ENCODE measurements around the gene LARP4B.

Gene LARP4B

DNA sequence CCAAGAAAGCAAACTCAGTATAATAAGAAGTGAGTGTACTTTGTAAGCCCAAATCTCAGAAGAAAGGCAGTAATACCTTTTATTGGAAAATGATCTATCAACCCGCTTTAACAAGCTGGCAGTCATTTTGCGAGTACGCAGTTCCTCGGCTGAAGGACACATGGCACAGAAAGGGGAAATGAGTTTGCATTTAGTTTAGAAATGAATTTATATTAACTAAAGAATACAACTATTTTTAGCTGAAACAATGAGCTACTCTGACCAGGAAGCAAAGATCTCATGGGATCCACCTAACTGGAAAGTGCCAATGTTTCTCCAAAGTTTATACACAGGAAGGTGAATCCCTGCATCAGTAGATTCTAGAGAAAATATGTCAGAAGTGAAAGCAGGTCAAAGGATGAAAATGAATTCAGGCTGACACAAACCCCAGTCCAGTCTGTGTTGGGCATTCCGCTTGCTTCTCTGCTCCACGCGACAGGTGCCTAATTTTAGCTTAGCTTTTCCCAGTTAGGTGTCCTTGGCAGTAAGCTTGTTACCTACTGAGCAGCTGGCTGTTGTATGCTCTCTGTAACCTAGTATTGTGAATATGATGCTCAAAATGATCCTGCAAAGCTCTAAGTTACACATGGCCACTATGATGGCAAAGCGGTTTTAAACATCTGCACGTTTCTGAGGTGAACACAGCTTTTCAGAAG, 112.8 kb downstream of the LARP4B start:
- peak; percentile 46 for DNase-seq (ENCODE audit: low spot score)
- TF ChIP-seq, protein P1, sequence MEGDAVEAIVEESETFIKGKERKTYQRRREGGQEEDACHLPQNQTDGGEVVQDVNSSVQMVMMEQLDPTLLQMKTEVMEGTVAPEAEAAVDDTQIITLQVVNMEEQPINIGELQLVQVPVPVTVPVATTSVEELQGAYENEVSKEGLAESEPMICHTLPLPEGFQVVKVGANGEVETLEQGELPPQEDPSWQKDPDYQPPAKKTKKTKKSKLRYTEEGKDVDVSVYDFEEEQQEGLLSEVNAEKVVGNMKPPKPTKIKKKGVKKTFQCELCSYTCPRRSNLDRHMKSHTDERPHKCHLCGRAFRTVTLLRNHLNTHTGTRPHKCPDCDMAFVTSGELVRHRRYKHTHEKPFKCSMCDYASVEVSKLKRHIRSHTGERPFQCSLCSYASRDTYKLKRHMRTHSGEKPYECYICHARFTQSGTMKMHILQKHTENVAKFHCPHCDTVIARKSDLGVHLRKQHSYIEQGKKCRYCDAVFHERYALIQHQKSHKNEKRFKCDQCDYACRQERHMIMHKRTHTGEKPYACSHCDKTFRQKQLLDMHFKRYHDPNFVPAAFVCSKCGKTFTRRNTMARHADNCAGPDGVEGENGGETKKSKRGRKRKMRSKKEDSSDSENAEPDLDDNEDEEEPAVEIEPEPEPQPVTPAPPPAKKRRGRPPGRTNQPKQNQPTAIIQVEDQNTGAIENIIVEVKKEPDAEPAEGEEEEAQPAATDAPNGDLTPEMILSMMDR (IDR thresholded peaks at IDR 0.05; ENCODE audit: extremely low read depth, insufficient read depth, missing control alignments) = no peak
- in situ Hi-C loops (cut with MboI; ENCODE audit: low pct_unique_long_range_greater_than_20kb, low sequenced_read_pairs, unreplicated experiment) = loop anchor here (25.0 kb wide), 1 partner anchor 306 kb away; no protein-coding TSS in a partner anchor

DNA sequence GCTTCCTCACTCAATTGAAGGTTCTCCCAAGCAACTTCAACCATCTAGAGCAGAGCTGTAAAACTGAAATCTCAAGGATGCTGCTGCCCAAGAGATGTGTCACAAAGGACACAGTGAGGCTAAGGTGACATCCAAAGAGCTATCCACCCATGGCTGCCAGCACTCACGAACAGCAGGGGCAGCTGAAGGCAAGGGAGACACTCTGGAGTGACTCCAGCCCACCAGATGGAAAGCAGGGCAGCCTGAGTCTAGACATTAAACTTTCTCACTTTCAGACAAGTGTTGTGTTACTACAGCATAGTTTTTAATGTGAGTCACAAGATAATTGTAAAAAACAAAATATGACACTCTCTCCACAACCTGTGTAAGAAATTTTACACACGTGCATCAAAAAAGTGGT, 113.5 kb downstream of the LARP4B start:
- TF ChIP-seq, protein P1 (IDR thresholded peaks at IDR 0.05; ENCODE audit: extremely low read depth, insufficient read depth, missing control alignments) = no peak
- no peak for DNase-seq (ENCODE audit: low spot score)
- in situ Hi-C loops (cut with MboI; ENCODE audit: low pct_unique_long_range_greater_than_20kb, low sequenced_read_pairs, unreplicated experiment) = loop anchor here (25.0 kb wide), 1 partner anchor 306 kb away; no protein-coding TSS in a partner anchor

DNA sequence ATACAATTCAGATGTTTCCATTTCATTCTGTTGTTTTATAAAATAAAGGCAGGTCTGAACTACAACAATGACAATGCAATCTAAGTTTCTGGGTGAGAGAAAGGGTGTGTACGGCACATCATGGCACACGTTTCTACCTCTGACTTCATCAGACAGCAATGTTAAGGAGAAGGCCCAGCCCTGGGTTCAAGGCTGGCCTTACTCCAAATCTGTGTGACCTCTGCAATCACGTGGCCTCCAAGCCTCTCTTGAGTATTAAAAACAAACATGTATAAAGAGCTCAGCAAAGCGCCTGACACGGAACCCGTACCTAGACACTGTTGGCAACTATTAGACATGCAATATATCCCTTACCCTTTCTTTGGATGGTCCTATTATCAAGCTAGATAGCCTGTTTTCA, 114.1 kb downstream of the LARP4B start:
- in situ Hi-C loops (cut with MboI; ENCODE audit: low pct_unique_long_range_greater_than_20kb, low sequenced_read_pairs, unreplicated experiment) = loop anchor here (25.0 kb wide), 1 partner anchor 305 kb away; no protein-coding TSS in a partner anchor
- DNase-seq (ENCODE audit: low spot score) = no peak
- TF ChIP-seq, protein P1 (IDR thresholded peaks at IDR 0.05; ENCODE audit: extremely low read depth, insufficient read depth, missing control alignments) = no peak

DNA sequence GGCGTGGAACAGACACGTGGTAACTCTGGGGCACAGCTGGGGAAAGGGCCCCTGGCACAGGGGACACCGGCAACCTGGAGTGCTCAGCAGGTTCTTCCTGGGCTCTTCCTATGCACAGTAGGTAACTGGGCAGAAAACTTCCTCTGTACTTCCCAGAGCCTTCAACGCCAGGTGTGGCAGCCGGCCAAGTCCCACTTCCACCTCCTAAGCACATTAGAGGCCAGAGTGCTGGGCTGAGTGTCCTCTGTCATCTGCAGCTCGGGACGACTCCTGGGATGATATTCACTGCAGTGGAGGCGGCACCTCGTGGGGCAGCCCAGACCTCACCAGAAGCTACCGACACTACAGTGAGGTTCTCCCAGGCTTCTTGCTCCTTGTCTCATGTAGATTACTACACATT, 114.5 kb downstream of the LARP4B start:
- in situ Hi-C loops (cut with MboI; ENCODE audit: low pct_unique_long_range_greater_than_20kb, low sequenced_read_pairs, unreplicated experiment) = loop anchor here (25.0 kb wide), 1 partner anchor 305 kb away; no protein-coding TSS in a partner anchor
- TF ChIP-seq, protein P1 (IDR thresholded peaks at IDR 0.05; ENCODE audit: extremely low read depth, insufficient read depth, missing control alignments) = no peak
- DNase-seq (ENCODE audit: low spot score) = peak; percentile 17

DNA sequence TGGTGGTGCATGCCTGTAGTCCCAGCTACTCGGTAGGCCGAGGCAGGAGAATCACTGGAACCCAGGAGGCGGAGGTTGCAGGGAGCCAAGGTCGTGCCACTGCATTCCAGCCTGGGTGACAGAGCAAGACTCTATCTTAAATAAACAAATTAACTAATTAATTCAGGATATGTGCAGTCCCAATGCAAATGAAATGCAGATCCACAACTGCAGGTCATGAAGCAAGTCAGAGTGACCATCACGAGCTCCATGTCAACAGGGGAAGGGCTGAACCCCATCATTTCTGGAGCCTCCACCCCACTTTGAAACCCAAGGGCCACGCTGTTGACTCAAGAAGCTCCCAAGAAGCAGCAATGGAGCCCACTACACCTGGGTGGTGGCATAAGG, 115.4 kb downstream of the LARP4B start:
- in situ Hi-C loops (cut with MboI; ENCODE audit: low pct_unique_long_range_greater_than_20kb, low sequenced_read_pairs, unreplicated experiment) = loop anchor here (25.0 kb wide), 1 partner anchor 304 kb away; no protein-coding TSS in a partner anchor
- TF ChIP-seq, protein P1 (IDR thresholded peaks at IDR 0.05; ENCODE audit: extremely low read depth, insufficient read depth, missing control alignments) = no peak
- DNase-seq (ENCODE audit: low spot score) = no peak

DNA sequence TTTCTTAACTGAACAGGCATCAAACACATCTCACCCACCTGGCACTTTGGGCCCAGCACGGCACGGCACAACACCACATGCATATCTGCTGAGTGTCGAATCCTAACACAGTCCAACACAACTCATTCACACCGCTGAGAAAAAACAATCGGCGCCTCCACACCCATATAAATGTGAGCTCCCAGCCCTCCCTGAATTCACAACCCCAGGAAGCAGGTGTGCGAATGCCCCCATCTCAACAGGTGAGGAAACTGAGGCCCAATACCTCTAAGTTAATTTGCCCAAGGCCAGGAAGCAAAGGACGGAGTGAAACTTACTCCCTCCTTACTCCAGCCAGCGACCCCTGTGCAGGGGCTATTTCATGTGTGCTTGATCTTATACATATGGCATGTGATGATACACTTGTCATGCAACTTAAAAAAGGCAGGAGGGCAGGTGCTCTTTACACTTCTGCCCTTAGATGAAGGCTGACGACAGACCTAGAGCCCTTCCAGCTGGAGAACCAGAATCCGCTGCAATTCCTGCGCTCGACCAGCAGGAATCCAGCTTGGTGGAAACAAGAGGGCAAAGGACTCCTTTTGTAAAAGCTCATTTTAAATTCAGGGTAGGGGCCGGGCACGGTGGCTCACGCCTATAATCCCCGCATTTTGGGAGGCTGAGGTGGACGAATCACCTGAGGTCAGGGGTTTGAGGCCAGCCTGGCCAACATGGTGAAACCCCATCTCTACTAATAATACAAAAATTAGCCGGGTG, 116.0 kb downstream of the LARP4B start:
- in situ Hi-C loops (cut with MboI; ENCODE audit: low pct_unique_long_range_greater_than_20kb, low sequenced_read_pairs, unreplicated experiment) = loop anchor here (25.0 kb wide), 1 partner anchor 303 kb away; no protein-coding TSS in a partner anchor
- TF ChIP-seq, protein P1 (IDR thresholded peaks at IDR 0.05; ENCODE audit: extremely low read depth, insufficient read depth, missing control alignments) = no peak
- DNase-seq (ENCODE audit: low spot score) = no peak
